GM15510 (cell line): ENCODE measurements around the gene RAI14.

Source experiments
- POLR2A ChIP-seq: IDR thresholded peaks from 3 replicates; pipeline ENCODE4 v1.6.1; 2011; ENCODE audit warnings: borderline replicate concordance; ENCODE audit not compliant: insufficient read length; ENCODE audit errors: extremely low read depth

RAI14 gene

DNA sequence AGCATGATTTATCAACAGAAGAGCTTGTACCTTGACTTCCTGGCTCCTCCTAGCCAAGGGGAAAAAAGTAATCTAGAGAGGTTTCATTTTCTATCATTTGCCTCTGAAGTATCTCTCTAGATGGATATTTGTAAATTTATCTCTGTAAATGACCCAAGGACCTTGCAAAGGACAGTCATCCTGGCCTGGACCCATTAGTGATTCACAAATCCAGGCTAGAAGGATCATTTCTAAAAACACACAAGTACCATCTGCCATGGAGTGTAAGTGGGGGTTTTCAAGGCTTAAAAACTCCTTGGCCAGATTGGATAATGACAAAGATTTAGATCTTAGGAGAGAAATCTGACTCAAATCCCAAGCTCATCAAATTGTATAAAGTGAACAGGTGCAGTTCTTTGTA, 190.9 kb downstream of the RAI14 start:
- TF ChIP-seq POLR2A = no peak

DNA sequence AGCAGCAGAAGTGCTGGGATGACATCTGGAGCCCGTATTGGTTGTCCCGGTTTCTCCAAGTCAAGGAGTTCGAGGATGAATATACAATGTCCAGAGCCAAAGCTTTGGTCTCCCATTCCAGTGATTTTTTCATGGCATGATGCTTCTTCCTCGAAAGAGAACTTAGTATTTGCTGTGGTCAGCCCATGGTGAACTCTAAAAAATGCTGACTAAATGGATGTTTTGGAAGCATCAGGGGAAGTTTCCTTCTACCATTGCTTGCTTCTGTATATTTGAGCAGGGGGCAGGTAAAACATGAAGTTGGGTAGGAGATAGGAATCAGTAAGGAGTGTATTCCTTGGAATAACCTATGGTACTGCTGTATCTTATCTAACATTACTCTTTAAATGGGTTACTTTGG, 191.4 kb downstream of the RAI14 start:
- TF ChIP-seq POLR2A = no peak

DNA sequence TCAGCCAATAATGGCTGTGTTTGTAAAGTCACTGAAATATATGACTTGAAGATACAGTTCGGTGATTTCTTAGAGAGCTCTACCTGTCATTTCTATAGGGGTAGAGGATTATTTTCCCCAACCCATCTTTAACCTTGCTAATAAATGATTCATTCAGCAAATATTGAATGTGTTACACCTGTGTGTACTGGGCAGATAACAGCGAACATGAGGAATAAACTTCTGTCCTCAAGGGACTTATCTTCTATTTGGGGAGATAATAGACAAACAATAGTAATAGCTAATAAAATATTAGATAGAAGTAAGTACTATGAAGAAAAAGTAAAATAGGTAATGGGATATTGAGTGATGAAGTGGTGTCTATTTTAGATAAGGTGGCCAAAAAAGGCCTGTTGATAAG, 192.1 kb downstream of the RAI14 start:
- no peak for TF ChIP-seq POLR2A

DNA sequence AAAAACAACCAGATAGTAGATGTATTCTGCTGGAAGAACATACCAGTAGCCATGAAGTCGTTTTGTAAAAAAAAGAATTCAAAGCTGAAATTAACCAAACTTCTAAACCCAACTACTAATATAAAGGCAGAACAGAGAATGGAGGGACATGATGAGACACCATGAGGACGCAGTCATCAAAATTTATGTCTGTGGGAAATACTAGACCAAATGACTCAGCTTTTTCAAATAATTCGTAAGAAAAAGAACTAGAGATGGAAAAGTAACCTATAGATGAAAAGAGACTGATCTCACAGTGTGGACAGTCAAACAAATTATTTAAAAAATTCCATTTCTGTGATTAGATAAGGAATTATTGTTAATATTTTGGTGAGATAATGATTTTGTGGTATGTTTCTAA, 193.1 kb downstream of the RAI14 start:
- TF ChIP-seq POLR2A = no peak

DNA sequence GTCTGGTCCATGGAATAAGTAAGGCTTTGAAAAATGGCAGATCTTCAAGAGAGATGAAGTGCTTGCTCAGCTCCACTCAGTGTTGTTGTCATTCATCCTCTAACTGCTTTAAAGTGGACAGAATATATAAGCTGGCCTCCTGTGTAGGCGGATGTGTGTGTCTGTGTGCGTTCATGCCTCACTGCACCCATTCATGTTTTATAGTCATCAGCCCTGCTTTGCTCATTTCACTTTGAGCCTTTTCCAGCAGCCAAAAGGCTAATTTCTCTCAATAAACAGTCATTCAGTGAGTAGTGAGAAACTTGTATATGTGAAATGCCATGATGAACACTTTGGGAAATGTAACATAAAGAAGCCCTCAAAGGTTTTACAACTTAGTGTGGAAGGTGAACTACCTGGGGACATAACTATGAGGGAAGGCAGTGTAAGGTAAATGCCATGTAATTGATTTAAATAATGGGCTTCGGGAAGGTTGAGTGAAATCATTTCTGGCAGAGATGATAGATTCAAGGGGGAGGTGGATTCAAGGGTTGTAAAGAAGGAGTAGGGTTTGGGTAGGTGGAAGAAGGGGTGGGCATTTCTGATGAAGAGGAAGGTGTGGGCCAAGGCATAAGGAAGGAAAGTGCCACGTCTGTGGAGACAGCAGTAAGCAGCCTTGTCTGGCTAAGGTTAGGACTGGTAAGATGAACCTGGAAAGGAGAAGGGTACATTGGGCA, 198.5 kb downstream of the RAI14 start:
- no peak for TF ChIP-seq POLR2A

DNA sequence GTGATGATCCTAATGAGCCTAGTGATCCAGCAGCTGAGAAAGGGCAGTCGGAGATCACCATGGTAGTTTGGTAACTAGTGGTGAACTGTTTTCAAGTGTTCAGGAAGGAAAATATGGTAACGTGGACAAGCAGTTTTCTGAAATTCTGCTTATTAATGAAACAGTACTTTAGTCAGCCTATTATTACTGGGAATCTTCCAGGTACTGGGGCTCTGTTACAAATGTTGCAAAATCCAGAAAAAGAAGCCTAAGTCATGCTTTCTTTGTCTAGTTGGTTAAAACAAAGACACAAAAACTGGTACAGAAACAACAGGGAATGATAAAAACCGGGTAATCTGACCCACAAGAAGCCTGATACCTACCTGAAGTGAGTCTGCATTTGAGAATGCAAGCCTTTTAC, 201.0 kb downstream of the RAI14 start:
- TF ChIP-seq POLR2A = no peak

DNA sequence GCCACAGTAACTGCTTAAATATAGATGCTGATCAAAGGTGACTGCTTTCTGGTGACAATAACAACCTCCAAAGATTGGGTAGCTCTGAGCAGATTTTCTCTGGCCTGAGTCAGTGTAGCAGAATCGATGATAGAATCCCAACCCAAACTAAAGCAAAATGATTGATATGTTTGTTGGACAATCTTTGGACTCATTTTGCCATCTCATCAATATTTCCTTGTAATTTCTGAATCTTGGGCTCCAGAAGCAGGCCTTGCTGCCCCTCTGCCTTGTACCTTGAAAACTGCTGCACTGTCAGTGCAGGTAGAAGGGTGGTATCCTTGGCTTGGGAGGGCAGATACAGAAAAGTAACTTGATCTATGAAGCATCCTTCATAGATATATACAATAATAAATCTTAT, 201.8 kb downstream of the RAI14 start:
- TF ChIP-seq POLR2A = no peak

DNA sequence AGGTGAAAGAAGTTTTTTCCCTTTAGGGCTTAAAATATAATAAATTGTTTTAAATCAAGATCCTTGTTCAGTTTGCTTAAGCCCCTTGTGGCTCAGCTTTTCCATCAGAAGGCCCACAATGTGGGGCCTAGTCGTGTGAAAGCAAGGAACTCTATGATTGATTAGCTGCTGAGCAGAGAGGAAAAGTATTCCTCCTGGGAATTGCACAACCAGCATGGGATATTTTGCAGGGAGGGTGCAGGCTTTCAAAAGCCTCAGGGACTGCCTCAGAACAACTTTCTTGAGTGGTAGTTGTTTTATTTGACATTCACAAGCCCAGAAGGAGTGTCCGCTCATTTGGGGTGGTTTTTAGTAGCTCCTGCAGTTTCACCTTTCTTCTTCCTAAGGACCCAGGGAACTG, 202.7 kb downstream of the RAI14 start:
- TF ChIP-seq POLR2A = no peak

DNA sequence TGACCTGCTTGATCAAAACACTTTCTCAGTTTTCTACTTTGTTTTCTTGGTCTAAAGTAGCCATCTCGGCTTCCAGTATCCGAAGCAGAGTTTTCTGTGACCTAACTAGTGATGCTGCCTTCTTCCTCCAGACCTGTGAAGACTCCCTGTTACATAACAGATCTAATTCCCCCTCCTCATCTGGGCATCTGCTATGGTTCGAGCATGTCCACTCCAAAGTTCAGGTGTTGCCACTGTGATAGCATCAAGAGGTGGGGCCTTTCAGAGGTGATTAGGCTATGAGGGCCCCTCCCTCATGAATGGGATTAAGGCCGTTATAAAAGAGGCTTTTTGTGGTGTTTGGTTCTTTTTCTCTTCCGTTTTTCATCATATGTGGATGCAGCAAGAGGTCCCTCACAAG, 203.1 kb downstream of the RAI14 start:
- TF ChIP-seq POLR2A = no peak

DNA sequence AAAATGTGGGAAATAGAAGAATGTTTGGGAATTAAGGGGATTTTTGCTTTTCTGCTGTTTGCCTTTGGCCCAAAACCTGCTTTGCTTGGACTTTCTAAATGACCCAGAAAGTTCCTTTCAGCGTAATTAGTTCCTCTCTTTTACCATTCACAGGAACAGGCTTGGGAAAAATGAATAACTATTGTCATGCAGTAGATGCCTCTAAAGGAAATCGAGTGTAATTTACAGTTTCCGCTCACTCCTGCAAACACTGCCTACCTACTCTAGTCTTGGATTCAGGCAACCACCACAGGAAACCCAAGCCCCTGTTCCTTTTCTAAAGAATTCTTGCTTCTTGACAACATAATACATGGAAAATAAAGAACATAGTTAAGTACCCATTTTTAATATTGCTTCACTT, 207.8 kb downstream of the RAI14 start:
- no peak for TF ChIP-seq POLR2A

DNA sequence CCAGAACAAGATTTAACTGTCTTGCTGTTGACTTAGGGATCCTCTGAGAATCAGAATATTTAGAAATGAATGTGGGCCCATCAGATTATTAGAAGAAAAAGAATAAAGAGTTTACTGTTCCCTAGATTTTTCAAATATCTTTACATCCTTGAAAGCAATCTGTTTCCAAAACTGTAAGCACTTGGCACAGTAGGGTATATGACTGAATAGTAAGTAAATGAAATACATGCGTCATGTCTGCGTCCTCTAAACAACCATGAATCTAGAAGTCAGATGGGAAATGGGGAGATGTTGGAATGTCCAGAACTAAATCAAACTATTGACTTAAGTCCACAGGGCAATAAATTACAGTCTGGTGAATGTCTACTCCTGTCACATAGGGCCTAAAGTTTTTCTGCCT, 209.0 kb downstream of the RAI14 start:
- TF ChIP-seq POLR2A = no peak

DNA sequence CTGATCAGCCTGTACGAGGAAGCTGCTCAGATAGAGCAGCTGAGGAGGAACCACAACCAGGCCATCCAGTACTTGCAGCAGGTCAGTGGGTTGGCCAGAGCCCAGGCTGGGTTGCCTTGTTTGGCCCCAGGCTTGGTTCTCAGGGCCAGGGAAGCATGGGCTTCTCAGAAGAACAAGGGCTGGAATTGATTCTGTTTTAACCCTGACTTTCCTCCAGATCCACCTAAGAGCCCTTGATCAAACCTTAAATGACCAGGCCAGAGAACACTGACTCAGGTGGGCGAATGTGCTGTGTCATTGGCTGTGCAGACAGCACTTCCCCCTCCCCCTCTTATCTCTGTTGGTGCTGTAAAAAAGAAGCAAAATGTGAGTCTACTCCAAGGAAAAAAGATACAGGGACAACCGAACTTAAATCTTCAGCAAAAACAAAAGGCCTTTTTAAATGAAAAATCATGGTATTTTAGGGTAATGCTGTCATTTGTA, 210.9 kb downstream of the RAI14 start:
- TF ChIP-seq POLR2A = no peak

DNA sequence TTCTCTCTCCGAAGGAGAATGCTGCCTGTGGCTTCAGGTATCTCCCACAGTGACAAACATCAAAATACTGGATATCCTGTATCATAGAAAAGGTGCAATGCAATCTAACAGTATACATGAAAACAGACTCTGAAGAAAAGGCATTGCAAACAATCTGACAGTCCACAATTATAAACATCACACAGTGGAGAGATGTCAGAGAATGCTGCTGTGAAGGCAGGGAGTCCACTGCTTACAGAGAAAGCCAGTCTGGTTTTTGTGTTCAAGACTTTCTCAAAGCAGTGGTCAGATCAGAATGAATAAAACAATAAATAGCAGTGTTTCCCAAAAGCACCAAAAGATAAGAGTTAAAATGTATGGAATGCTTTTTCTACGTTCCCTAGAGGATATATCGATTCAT, 211.5 kb downstream of the RAI14 start:
- no peak for TF ChIP-seq POLR2A

DNA sequence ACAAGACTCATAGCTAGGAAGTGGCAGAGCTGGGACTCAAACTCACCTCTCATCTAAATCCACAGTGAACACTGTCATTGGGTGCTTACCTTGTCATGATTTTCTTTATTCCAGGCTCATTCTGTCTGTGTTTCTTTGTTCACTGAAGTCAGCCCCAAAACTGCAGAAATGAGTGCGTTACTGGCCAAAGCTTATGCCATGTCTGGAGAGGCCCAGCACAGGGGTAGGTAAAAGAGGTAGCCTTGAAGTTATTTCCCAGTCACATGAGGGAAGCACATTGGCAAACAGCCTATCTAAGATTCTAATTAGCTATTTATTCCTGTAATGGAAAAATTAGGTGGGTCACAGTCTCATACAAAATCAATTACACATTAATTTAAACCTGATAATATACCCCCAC, 212.7 kb downstream of the RAI14 start:
- no peak for TF ChIP-seq POLR2A

DNA sequence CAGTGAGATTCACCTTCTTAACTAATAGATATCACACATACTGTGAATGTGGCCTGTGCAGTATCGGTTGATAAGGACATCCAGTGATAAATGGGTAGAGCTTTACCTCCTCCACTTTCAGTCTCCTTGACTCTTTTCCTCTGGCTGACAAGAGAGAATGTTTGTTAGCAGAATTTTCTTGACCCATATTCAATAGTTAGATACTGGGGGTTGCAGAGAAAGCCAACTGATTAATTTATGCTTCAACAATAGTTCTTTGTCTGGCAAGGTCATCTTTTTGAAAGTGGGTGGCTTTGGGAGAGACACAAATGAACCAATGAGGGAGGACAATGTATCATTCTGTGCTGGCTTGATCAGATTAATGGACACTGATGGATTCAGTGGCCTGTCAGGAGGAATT, 213.1 kb downstream of the RAI14 start:
- TF ChIP-seq POLR2A = no peak

DNA sequence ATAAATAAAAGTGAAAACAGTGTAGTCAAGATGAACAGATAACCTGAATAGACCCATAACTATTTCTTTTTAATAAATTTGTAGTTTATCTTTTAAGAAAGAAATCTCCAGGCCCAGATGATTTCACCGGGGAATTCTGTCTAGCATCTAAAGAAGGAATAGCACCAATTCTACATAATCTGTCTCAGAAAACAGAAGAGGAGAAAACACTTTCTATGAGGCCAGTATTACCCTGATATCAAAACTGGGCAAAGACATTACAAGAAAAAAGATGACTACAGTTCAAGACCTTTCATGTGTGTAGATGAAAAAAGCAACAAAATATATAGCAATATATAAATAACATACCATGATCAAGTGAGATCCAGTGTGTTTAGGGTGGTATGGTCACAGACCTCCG, 214.3 kb downstream of the RAI14 start:
- no peak for TF ChIP-seq POLR2A

DNA sequence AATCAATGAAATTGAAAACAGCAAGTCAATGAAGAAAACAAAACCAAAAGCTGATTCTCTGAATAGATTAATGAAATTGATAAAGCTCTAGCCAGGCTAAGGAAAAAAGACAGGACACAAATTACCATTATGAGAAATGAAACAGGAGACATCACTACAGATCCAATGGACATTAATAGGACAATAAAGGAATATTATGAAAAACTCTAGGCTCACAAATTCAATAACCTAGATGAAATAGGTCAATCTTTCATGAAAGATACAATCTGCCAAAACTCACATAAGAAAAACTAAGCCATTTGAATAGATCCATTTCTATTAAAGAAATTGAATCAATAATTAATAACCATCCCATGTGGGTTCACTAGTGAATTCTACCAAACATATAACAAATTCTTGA, 220.1 kb downstream of the RAI14 start:
- no peak for TF ChIP-seq POLR2A

DNA sequence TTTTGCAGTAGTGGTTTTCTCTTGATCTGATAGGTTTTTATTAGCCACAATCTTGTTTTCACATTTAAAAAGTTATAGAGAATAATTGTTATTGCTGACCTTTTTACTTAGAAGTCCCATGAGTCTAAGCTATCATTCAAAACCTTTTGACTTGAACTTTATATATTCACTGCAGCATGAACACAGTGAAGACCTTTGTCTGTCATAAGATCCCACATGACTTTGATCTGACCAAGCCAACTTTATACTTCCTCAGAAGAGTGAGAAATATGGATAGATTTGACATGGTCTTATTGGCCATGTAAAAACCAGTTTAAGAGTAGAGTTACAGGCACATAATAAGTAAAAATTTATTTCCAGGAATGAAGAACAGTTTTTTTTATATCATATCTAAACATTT, 225.1 kb downstream of the RAI14 start:
- no peak for TF ChIP-seq POLR2A
